Left hindlimb (tissue), 1 donor: Measurements from ENCODE around the gene TMEM134.
"Not testable (repeated sequence)": the region's sequence is repeated elsewhere in the genome, so short reads cannot be mapped to it uniquely, and the experiment has no call there.

ENCODE experiments used
- DNase-seq: peaks from one replicate; pipeline ENCODE4 v3.0.0-alpha.2; 2018

TMEM134 gene

GRCh38 chr11:67437082-67437808 is 31.8 kb downstream of the TMEM134 start, which contains the start of gene PTPRCAP:
Gene PTPRCAP (minus strand): TSS chr11:67437682. CDS start chr11:67437619, 63 bp downstream.
- no peak for DNase-seq

DNA sequence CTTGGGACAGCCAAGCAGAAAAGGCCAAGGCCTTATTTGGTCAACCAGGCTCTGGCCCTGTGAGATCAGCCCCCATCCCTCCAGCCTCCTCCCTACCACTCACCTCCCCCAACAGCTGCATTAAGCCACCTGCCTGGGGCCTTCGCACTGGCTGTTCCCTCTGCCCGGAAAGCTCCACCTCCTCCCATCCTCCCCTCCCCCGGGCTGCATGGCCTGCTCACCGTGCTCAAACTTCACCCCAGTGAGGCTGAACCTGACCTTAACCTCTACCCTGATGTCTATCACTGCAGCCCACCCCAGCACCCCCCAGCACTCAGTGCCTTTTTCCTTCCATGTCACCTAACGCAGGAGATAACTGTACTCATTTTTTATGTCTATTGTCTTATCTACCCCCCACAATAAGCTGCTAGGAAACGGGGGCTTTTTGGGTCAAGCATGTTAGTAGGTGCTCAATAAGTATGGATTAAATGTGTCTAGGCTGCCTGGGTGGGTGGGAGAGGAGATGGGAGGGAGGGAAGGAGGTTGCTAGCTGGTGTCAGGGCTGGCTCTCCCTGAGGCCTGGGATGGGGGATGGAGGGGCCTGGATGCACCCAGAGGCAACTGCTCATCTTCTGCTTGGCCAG is 32.5 kb downstream of the TMEM134 start:
- DNase-seq, result no peak

DNA sequence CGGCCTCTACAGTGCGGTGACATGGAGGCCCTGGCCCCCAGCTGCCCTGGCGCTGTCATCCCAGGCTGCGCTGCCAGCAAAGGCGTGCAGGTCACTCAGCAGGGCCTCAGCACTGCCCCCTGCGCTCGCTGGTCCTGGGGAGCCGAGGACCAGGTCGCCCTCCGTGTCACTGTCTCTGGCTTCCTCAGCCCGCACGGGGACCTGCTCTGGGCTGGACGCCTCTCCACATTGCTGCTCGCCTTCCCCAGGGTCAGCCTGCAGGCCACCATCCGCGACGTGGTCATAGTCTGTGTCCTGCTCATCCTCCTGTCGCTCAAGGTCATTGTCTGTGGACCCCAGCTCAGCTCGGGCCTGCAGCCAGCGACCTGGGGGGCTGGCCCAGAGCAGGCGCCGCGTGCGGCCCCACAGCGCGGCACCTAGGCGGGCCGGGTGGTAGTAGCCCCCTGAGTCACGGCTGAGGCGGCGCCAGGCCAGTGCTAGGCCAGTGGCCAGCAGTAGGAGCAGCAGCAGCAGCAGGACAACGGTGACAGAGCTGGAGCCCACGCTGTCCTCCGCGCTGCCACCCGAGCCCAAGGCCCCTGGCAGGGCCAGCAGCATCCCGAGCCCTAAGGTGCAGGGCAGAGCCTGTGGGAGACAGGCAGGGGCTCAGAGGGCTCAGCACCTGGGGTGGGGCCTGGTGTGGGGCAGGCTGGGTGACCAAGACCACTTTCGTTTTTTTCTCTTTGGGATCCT is 33.2 kb downstream of the TMEM134 start:
- DNase-seq, result no peak

DNA sequence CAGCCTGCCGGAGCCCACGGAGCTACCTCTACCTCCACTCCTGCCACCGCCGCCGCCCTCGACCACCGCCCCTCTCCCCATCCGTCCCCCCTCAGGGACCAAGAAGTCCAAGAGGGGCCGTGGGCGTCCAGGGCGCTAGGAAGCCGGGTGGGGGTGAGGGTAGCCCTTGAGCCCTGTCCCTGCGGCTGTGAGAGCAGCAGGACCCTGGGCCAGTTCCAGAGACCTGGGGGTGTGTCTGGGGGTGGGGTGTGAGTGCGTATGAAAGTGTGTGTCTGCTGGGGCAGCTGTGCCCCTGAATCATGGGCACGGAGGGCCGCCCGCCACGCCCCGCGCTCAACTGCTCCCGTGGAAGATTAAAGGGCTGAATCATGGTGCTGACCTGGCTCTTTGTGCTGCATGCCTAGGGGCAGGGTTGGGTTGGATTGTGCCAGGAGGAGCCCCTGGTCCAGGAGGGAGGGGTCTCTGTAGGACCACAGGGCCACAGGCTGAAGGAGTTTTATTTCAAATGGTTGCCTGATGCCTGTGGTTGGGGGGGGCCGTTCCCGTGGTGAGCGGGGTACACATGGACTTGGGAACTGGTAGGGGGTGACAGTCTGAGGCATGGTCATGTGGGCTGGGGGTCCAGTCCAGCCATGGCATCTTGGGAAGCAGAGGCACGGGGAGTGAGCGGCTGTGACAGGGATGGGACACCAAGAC is 33.9 kb downstream of the TMEM134 start:
- no peak for DNase-seq

- no peak for DNase-seq
Observed at GRCh38 chr11:67434395-67434881, 34.6 kb downstream of the TMEM134 start.

GRCh38 chr11:67433536-67434394 is 35.3 kb downstream of the TMEM134 start:
- no peak for DNase-seq

GRCh38 chr11:67432655-67433349 is 36.2 kb downstream of the TMEM134 start:
- DNase-seq, result no peak

GRCh38 chr11:67431346-67432249 is 37.5 kb downstream of the TMEM134 start:
- no peak for DNase-seq

- no peak for DNase-seq
Observed at GRCh38 chr11:67429722-67430121, 39.3 kb downstream of the TMEM134 start.

GRCh38 chr11:67429038-67429668 is 39.9 kb downstream of the TMEM134 start:
- DNase-seq, result no peak

DNA sequence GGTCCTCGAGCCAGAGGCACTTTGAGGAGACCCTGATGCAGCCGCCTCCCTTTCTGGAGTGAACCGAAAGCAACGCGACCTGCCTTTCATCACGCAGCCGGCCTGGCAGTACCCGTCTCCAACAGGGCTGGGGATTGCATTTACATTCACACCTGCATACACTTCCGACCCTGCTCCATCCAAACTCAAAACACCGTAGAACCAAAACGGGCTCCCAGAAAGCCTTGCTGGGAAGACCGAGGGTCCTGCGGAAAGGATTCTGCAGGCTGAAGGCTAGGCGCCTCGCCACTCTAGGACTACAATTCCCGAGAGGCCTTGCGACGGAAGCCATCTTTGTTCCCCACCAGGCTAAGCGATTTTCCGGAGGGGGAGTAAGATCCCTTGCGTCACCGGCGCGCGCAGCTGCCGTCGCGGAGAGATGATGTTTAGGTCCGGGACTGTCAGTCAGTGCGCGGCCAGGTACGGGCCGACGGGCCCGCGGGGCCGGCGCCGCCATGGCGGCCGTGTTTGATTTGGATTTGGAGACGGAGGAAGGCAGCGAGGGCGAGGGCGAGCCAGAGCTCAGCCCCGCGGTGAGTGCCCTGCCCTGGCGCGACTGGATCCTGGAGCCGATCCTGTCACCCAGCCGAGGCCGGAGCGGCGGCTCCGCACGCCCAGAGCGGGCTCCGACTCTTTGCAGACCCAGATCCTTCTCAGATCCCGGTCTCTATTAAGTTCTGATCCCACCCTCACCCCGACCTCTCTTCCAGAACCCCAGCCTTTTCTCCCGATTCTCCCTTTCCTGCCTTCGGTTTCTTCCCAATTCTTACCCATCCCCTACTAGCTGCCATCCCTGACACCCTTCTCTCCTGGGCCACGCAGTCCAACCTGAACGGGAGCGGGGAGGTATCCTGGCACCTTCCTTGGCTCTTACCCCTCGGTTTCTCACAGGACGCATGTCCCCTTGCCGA is 40.7 kb downstream of the TMEM134 start, which contains the start of gene RPS6KB2:
Gene RPS6KB2 (plus strand): TSS at position 443 of the 950 bp plus-strand sequence. CDS start 52 bp downstream, at position 495.
- peak; percentile 98 for DNase-seq

- DNase-seq, result not testable (repeated sequence)
Observed at GRCh38 chr11:67427364-67427859, 41.6 kb downstream of the TMEM134 start.

- no peak for DNase-seq
Observed at GRCh38 chr11:67423891-67424613, 45.0 kb downstream of the TMEM134 start.

- DNase-seq, result no peak
Observed at GRCh38 chr11:67423466-67423865, 45.6 kb downstream of the TMEM134 start.

DNA sequence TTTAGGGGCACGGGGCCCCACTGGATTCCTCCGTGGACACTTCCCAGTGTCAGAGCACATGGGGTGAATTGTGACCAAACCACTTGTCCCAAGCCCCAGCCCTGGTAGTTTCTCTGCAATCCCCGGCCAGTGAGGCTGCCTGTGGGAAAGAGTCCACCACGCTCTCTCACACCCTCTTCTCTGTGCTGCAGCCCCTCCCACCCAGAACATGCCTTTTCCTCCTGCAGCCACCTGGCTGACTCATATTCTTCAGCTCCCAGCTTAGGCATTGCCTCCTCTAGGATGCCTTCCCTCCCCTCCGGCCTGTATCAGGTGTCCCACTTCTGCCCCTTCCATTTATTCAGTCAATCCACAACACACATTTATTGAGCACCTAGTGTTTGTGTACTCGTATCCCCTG is 46.2 kb downstream of the TMEM134 start:
- DNase-seq, result no peak

GRCh38 chr11:67421430-67422031 is 47.5 kb downstream of the TMEM134 start:
- no peak for DNase-seq
